GM18873 (cell line): ENCODE results near the gene ANKRD31.
"Not testable (repeated sequence)": the region's sequence is repeated elsewhere in the genome, so short reads cannot be mapped to it uniquely, and the experiment has no call there.

Experiments
- ATAC-seq: cut with Tn5 transposase; IDR thresholded peaks from one replicate; pipeline ENCODE4 v1.9.1; 2021; ENCODE audit warnings: mild to moderate bottlenecking, moderate library complexity, moderate number of reproducible peaks; ENCODE audit not compliant: unreplicated experiment, low FRiP score

Gene ANKRD31

DNA sequence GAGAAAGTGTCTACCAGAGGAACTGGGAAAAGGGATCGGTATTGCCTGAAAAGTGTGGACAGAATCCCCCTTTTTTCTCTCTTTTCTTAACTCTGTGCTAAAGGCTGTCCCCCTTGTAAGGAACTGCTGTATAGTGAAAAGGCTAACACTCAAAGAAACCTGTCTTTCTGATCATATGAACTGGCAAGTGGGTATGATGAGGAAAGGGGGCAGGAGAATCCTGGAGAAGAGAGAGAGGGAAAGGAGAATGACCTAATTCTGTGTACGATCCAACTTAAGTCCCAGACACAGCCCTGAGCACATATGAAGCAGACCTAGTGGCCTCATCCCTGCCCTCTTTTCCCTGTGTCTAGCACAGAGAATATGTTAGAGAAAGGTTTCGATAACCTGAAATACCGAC is 967 bp downstream of the ANKRD31 start:
- no peak for ATAC-seq

DNA sequence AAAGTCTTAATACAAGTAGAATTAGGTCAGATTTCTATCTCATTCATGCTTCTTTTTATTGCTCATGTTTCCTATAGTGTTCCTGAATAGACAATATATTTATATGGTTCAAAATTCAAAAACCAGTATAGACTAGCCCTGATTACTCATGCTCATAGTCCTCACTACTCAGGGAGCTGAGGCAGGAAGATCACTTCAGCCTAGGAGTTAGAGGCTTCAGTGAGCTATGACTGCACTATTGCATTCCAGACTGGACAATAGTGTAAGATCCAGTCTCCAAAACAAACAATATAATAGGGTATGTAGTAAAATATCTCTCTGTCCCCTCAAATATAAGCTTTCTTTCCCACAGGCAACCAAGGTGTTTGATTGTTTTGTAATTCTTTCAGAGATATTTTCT is 2.4 kb downstream of the ANKRD31 start:
- no peak for ATAC-seq

DNA sequence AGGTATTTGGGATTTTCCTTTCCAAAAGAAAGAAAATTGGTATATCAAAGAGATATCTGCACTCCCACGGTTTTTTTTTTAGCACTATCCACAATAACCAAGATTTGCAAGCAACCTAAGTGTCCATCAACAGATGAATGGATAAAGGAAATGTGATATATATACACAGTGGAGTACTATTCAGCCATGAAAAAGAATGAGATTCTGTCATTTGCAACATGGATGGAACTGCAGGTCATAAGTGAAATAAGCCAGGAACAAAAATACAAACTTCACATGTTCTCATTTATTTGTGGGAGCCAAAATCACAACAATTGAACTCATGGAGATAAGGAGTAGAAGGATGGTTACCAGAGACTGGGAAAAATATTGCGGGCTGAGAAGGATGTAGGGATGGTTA is 9.8 kb downstream of the ANKRD31 start:
- ATAC-seq: no peak

DNA sequence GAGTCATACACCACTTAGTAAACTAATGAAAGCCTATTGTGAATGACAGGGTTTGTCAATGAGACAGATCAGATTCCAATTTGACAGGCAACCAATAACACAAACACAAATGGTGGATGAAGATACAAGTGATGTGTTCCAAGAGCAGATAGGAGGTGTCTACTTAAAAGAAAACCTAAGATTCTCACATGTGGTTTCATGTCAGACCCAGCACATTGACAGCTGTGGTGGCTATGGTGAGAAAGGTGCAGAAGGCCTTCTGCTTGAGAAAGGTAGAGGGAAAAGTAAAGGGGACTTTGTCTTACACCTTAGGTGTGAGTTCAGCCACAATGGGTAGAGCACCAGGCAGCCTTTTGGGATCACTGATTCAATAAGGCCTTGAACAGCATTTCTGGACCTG is 11.2 kb downstream of the ANKRD31 start:
- ATAC-seq: no peak

DNA sequence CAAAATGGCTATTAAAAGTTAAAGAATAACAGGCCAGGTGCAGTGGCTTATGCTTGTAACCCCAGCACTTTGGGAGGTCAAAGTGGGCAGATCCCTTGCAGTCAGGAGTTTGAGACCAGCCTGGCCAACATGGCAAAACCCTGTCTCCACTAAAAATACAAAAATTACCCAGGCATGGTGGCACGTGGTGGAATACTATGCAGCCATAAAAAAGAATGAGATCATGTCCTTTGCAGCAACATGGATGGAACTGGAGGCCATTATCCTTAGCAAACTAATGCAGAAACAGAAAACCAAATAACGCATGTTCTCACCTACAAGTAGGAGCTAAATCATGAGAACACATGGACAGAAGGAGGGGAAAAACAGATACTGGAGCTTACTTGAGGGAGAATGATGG is 15.9 kb downstream of the ANKRD31 start:
- ATAC-seq: not testable (repeated sequence)

DNA sequence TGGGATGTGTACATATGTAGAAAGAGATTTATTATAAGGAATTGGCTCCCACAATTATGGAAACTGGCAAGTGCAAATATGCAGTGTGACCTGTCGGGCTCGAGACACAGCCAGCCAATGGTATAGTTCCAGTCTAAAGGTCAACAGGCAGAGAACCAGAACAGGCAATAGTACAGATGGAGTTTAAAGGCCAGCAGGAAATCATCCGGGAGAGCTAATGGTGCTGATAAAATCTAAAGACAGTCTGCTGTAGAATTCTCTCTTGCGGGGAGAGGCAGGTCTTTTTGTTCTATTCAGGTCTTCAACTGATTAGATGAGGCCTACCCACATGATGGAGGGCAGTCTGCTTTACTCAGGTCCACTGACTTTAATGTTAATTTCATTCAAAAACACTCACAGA is 21.8 kb downstream of the ANKRD31 start:
- no peak for ATAC-seq

DNA sequence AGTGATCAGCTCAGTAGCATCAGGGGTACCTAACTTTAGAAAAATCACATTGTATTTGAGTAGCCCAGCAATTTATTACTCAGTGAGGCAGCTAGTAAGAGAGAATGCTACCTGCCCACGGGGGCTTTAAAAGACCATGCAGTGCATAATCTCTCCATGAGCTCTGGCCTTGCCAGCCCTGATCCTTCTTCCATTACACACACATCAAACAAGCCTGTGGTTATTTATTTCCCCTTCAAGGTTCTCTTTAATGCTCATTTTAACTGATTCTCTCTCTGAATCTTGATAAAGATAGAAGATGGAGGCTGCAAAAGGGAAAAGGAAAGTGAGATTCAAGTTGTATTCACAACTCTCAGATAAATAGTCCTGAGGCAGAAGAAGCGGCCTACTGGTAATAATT is 22.3 kb downstream of the ANKRD31 start:
- no peak for ATAC-seq

DNA sequence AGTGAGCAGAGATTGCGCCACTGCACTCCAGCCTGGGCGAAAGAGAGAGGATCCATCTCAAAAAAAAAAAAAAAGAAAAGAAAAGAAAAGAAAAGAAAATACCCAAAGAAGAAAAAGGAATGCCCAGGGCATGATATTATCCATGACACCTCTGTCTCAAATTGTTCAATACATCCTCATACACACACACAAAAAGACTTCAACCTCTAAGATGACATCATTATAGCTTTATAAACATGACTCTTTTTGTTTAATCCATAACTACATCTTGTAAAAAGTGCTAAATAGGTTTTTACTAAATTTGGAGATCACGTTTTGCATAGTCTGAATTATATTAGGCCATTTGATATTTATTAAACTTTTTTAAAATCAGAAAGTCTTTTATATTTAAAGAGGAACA is 33.1 kb downstream of the ANKRD31 start:
- no peak for ATAC-seq

DNA sequence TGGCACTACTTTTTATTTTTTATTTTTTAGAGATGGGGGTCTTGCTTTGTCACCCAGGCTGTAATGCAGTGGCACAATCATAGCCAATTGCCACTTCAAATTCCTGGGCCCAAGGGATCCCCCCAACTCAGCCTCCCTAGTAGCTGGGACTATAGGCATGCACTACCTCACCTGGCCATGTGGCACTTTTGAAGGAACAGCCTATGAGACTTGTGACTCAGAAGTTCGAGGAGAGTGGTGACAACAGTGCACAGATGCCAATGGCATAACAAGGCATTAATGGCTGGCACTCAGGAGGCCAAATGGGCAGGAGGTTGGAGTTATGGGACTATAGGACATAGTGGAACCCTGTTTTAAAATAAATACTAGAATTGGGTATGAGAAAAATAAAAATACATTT is 33.7 kb downstream of the ANKRD31 start:
- ATAC-seq: no peak

DNA sequence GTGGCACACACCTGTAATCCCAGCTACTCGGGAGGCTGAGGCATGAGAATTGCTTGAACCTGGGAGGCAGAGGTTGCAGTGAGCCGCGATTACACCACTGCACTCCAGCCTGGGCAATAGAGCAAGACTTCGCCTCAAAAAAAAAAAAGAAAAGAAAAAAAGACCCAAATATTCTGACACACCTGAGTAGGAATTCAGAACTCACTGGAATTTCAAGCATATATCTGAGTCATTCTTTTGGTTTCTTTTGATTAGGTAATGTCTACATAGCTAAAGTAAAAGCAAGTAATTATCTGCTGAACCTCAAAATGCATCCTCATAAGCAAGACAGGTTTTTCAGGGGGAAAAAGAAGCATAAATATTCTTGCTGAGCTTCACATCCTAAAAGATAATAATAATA is 35.9 kb downstream of the ANKRD31 start:
- ATAC-seq: no peak

DNA sequence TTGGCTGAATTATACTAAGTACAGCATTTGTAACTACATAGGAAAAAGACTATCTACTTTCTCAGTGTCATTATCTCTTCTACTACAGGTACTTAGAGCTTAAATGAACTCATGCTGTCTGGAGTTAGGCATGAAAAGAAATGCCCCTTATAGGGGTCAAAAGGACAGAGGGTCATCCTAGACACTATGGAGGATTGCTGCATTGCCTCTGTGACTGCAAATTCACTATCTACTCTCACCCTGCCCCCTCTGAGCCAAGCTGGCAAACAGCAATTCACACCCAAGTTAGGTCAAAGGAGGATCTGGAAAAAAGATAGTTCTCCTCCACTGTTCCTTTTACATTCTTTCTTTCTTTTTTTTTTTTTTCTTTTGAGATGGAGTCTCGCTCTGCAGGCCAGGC is 36.7 kb downstream of the ANKRD31 start:
- ATAC-seq: no peak

DNA sequence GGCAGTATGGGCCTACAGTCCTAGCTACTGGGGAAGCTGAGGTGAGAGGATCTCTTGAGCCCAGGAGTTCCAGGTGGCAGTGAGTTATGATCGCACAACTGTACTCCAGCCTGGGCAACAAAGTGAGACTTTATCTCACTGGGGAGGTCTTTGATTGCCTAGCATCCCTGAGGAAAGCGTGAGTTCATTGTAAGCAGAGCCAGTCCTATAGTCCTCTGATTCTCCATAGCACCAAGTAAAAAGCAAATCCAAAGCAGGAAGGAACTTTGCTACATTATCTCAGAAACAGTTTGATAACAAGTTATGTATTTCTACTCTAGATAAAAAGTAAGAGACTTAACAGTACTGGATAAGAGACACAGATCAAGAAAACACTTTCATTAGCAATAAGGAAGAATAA is 37.6 kb downstream of the ANKRD31 start:
- ATAC-seq: no peak

DNA sequence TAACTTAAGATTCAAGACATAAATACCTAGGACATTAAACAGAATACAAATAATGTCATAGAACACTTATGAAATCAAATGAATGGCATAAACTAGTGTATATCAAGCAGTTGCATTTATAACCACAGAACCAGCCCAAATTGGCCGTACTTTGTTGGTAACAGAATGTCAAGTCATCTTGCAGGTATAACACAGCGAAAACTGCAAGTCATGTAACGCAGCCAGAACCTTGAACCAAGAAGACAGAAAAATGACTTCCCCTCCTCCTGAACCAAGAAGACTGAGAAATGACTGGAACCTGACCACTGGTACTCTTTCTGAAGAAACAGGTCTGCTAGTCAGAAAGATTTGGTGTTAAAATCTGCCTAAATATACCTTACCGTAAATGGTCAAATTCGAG is 38.9 kb downstream of the ANKRD31 start:
- no peak for ATAC-seq

DNA sequence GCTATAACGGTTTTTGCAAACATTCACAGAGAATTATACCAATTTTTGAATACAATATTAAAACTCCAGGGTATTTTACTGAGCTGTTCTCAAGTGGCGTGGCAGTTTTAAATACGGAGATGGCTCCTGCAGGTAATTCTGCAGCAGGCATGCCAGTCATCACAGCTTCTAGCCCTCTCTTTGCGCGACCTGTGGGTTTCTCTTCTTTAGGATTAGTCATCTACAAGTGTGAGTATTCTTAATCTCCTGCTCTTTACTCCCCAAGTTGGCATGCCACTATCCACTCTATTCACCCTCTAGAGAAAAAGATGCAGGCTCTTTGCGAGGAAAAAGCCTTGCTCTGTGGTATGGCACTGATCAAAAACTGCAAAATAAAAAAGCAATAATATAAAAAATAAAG is 43.9 kb downstream of the ANKRD31 start:
- no peak for ATAC-seq

DNA sequence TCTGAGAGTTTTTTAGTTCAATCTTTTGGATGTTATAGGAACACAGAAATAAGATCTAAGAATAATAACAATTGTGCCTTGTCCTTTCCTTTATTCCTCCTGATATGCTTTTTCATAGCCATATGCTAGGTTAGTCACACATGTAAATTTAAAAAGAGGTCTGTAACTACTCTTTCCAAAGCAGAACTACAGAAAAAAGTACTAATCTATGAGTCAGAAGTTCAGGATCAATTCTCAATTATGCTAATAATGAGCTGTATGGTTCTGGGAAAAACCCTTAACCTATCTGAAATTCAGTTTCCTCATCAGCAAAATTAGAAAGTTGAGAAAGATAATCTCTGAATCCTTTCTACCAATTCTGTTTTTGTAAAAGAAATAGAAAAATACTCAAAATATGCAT is 44.4 kb downstream of the ANKRD31 start:
- no peak for ATAC-seq

DNA sequence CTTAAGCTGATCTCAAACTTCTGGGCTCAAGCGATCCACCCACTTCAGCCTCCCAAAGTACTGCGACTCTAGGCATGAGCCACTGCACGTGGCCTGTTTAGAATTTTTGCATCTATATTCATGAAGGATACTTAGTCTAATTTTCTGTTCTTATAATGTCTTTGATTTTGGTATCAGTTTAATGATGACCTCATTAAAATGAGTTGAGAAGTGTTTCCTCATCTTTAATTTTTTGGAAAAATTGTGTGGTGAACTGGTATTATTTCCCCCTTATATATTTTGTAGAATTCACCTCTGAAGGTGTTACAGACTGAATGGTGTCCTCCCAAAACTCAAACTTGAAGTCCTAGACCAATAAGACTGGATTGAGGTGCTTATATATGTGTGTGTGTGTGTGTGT is 46.5 kb downstream of the ANKRD31 start:
- no peak for ATAC-seq

DNA sequence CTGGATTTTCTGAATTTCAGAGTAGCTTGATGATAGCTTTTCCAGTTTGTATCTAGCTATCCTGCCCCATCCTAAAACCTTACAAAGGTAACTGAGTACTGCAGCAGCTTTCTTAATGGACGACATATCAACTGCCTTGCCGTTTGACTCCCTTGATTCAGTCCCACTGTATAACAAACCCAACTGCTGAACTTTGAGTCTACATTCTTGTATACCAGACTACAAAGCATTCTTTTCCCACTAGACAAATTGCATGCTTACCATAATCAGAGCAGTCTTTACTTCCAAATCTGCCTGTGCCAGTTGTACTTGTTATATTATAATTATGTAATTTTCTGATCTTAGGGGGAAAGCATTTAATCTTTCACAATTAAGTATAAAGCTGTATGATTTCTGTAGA is 47.3 kb downstream of the ANKRD31 start:
- no peak for ATAC-seq

DNA sequence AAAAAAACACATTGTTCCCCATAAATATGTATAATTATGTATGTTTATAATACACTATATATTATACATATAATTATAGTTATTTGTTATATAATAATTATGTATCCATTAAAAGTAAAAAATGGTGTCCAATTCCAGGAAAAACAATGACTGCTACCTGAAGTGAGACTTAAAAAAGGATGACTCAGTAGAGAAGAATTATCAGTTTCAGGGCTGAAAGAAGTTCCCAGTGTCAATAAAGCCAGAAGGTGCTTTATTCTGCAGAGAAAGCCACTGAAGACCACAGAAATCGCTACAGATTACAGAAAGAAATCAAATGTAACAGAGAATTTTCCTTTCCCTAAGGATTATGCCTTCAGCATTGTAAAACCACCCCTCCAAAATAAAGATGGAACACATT is 50.9 kb downstream of the ANKRD31 start:
- no peak for ATAC-seq

DNA sequence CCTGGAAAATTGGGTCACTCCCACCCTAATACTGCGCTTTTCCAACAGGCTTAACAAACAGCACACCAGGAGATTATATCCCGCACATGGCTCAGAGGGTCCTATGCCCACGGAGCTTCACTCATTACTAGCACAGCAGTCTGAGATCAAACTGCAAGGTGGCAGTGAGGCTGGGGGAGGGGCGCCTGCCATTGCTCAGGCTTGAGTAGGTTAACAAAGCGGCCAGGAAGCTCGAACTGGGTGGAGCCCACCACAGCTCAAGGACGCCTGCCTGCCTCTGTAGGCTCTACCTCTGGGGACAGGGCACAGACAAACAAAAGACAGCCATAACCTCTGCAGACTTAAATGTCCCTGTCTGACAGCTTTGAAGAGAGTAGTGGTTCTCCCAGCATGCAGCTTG is 60.7 kb downstream of the ANKRD31 start:
- not testable (repeated sequence) for ATAC-seq

DNA sequence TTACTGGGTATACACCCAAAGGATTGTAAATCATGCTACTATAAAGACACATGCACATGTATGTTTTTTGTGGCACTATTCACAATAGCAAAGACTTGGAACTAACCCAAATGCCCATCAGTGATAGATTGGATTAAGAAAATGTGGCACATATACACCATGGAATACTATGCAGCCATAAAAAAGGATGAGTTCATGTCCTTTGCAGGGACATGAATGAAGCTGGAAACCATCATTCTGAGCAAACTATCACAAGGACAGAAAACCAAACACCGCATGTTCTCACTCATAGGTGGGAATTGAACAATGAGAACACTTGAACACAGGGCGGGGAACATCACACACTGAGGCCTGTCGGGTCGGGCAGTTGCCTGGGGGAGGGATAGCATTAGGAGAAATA is 61.8 kb downstream of the ANKRD31 start:
- ATAC-seq: not testable (repeated sequence)

DNA sequence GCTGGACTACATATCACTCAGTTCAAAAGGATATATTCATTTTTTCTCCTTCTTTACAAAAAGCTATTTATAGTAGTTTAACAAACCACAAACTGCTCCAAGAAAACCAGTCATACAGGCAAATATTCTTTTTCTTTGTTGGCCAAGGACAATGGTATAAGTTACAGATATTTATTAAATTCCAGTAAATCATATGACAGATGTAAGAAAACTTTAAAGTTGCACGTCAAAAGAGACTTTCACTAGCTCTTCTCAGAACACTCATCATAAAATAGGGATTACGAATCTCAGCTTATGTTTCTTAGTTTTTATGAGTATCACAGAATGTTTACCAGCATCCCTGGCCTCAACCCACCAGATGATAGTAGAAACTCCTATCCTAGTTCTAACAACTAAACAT is 67.2 kb downstream of the ANKRD31 start:
- ATAC-seq: no peak

DNA sequence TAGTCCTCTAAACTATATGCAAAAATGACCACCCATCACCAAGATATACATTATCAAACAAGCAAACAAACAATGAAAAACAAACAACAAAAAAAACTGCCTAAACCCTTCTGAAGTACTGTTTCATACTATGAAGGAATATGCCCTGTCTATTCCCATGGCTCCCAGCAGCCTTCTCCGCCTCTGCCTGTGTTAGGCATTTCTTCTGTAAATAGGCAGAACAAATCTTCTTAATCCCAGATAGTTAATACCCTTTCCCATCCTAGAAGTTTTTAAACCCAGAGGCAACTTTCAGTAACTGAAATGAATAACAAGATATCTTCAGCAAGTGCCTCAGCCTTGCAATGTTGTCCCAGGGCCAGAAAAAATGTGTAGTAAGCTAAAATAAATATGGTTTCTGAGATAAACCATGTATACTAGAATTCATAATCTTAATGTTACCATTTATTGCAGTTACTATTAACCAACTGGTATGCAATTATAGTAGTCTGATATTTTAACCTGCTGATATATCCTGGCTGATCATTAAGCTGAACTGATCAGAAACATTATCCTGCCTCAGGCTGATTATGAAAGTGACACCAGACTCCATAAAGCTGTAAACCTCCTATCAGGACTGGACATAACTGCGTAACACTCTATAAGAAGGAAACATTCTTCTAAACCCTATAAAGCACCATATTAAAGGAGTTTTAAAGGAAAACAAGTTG is 68.5 kb downstream of the ANKRD31 start:
- ATAC-seq: no peak

DNA sequence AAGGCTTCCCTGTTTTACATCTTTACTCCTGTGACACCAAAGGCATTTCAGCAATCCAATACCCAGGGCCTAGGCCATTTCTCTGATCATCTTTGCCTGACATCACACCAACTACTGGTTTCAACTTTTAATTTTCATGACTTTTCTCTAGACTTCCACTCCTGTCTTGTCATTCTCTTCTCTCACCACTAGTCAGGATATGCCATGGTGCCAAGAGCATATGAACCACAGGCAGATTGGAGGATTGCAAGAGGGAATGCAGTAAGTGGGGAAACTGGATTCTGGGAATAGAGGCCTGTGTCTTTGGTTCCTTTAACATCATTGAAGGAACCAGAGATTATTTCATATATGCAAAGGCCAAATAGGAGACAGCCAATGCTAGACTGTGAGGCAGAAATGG is 69.3 kb downstream of the ANKRD31 start:
- no peak for ATAC-seq
